SU-DHL-6 (cell line): ENCODE data around the gene ZNF276.
"Not testable (repeated sequence)": the region's sequence is repeated elsewhere in the genome, so short reads cannot be mapped to it uniquely, and the experiment has no call there.

Experiments
- H2AFZ ChIP-seq: fragments of 200-600 bp; sonication (generic); 2 replicates; pipeline ENCODE4 v1.6.1; 2014; ENCODE audit warnings: low read depth, mild to moderate bottlenecking, moderate library complexity, mixed read lengths, antibody characterized with exemption, low read length; ENCODE audit not compliant: severe bottlenecking
- H3F3A ChIP-seq: fragments of 200-600 bp; shearing (Covaris generic); 2 replicates; pipeline ENCODE4 v1.6.0; 2016; ENCODE audit warnings: antibody characterized with exemption, mild to moderate bottlenecking; ENCODE audit not compliant: insufficient read depth
- H3K27ac ChIP-seq: fragments of 200-600 bp; sonication (generic); 2 replicates; pipeline ENCODE4 v1.5.1; 2016; ENCODE audit warnings: low read depth, mild to moderate bottlenecking, low read length, moderate library complexity, mixed read lengths
- H3K27me3 ChIP-seq: fragments of 200-600 bp; sonication (generic), shearing (Covaris generic); 2 replicates; pipeline ENCODE4 v1.6.0; 2014; ENCODE audit warnings: mild to moderate bottlenecking, low read length
- H3K36me3 ChIP-seq: fragments of 200-600 bp; sonication (generic); 2 replicates; pipeline ENCODE4 v1.6.1; 2014; ENCODE audit warnings: mild to moderate bottlenecking, low read length, mixed read lengths
- H3K4me2 ChIP-seq: fragments of 300-600, 200-600 bp; shearing (Covaris generic), sonication (generic); 2 replicates; pipeline ENCODE4 v1.6.0; 2014; ENCODE audit warnings: low read length, low read depth, mild to moderate bottlenecking; ENCODE audit not compliant: poor library complexity, severe bottlenecking
- H3K4me3 ChIP-seq: fragments of 200-600 bp; sonication (generic); 2 replicates; pipeline ENCODE4 v1.5.1; 2014; ENCODE audit warnings: antibody characterized with exemption, low read length, mild to moderate bottlenecking, mixed read lengths; ENCODE audit not compliant: insufficient read depth, poor library complexity, severe bottlenecking
- H3K79me2 ChIP-seq: fragments of 200-600 bp; sonication (generic); 2 replicates; pipeline ENCODE4 v1.6.1; 2014; ENCODE audit warnings: mild to moderate bottlenecking, low read length, moderate library complexity; ENCODE audit not compliant: insufficient read depth
- H3K9ac ChIP-seq: fragments of 200-600 bp; sonication (generic); 2 replicates; pipeline ENCODE4 v1.7.0; 2014; ENCODE audit warnings: mild to moderate bottlenecking, low read length
- H3K9me2 ChIP-seq: fragments of 200-600 bp; sonication (generic); replicated peaks from 2 replicates; pipeline ENCODE4 v1.6.1; 2014; ENCODE audit warnings: low read length; ENCODE audit not compliant: insufficient read depth
- H3K9me3 ChIP-seq: fragments of 200-600 bp; sonication (generic); 2 replicates; pipeline ENCODE4 v1.6.1; 2014; ENCODE audit warnings: low read length, mixed read lengths; ENCODE audit not compliant: insufficient read depth
- H4K20me1 ChIP-seq: fragments of 200-600 bp; sonication (generic); 2 replicates; pipeline ENCODE4 v1.6.1; 2014; ENCODE audit warnings: low read depth, mild to moderate bottlenecking, antibody characterized with exemption, low read length, moderate library complexity, mixed read lengths
- EZH2phosphoT487 ChIP-seq: fragments of 200-600 bp; sonication (generic), shearing (Covaris generic); conservative IDR thresholded peaks from 2 replicates; pipeline ENCODE4 v1.6.1; 2018; ENCODE audit warnings: mild to moderate bottlenecking, antibody characterized with exemption, low read length, moderate library complexity, mixed read lengths
- TF ChIP-seq, protein P1 (sequence below): fragments of 200-600 bp; sonication (generic); IDR thresholded peaks from one replicate; pipeline ENCODE4 v1.5.1; 2017; ENCODE audit warnings: antibody characterized with exemption, mild to moderate bottlenecking, low read length, moderate library complexity; ENCODE audit not compliant: insufficient read depth, poor library complexity, severe bottlenecking

ZNF276 gene

GRCh38 chr16:89765292-89765830, 44.0 kb downstream of the ZNF276 start:
- H3K79me2 ChIP-seq = peaks cover 3% of the 10 kb centered on the region; the same call in 1 of the 2 replicates

DNA sequence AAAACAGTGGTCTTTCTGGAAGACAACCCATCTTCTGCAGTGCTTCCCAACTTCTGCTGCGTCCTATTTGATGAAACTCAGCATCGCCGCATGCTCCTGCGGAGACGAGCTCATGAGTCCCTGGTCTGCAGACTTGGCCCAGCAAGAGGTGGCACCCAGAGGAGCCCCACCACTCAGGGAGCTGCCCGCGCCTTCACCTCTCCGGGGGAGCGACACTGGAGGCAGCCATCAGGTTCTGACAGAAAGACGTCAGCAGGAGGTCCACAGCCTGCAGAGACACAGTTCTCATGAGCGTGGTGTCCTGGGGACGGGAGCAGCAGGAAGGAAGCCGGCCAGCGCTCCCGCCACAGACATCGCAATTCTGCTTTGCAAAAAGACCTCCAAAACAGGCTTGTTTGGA, 49.0 kb downstream of the ZNF276 start:
- H3K36me3 ChIP-seq = peaks cover 26% of the 10 kb centered on the region; the same call in 1 of the 2 replicates
- no peaks in the 10 kb centered on the region for H3K9me2 ChIP-seq
- H3K9me3 ChIP-seq = no peaks in the 10 kb centered on the region
- no peak overlapping the region for H3K9ac ChIP-seq
- no peaks in the 10 kb centered on the region for H3K27me3 ChIP-seq
- no peaks in the 10 kb centered on the region for H3F3A ChIP-seq
- TF ChIP-seq, protein P1, sequence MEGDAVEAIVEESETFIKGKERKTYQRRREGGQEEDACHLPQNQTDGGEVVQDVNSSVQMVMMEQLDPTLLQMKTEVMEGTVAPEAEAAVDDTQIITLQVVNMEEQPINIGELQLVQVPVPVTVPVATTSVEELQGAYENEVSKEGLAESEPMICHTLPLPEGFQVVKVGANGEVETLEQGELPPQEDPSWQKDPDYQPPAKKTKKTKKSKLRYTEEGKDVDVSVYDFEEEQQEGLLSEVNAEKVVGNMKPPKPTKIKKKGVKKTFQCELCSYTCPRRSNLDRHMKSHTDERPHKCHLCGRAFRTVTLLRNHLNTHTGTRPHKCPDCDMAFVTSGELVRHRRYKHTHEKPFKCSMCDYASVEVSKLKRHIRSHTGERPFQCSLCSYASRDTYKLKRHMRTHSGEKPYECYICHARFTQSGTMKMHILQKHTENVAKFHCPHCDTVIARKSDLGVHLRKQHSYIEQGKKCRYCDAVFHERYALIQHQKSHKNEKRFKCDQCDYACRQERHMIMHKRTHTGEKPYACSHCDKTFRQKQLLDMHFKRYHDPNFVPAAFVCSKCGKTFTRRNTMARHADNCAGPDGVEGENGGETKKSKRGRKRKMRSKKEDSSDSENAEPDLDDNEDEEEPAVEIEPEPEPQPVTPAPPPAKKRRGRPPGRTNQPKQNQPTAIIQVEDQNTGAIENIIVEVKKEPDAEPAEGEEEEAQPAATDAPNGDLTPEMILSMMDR = no peak
- TF ChIP-seq EZH2phosphoT487 = no peak
- no peaks in the 10 kb centered on the region for H4K20me1 ChIP-seq
- H3K79me2 ChIP-seq = no peaks in the 10 kb centered on the region
- H3K4me3 ChIP-seq = no peak overlapping the region
- no peak overlapping the region for H3K27ac ChIP-seq
- H3K4me2 ChIP-seq = no peak overlapping the region
- no peak overlapping the region for H2AFZ ChIP-seq

More at GRCh38 chr16:89765292-89765830, 44.0 kb downstream of the ZNF276 start:
- Histone ChIP-seq H3K27me3 (no peaks in the 10 kb centered on the region), H3K9me3 (no peaks in the 10 kb centered on the region), H3K4me2 (peak overlapping the region; percentile 3), H3F3A (no peaks in the 10 kb centered on the region), H3K4me3 (no peak overlapping the region), H4K20me1 (no peaks in the 10 kb centered on the region; the same call in 1 of the 2 replicates), H2AFZ (no peak overlapping the region), H3K27ac (peak overlapping the region; percentile 65), H3K36me3 (peaks cover 28% of the 10 kb centered on the region), H3K9ac (peak overlapping the region; percentile 24; the same call in 1 of the 2 replicates), H3K9me2 (no peaks in the 10 kb centered on the region)
- no peak for TF ChIP-seq EZH2phosphoT487
- TF ChIP-seq, protein P1 = no peak

- Histone ChIP-seq H3K9me3 (no peaks in the 10 kb centered on the region), H3K9me2 (no peaks in the 10 kb centered on the region), H3F3A (no peaks in the 10 kb centered on the region), H3K9ac (no peak overlapping the region), H3K27ac (no peak overlapping the region), H4K20me1 (no peaks in the 10 kb centered on the region), H3K4me3 (no peak overlapping the region), H3K79me2 (no peaks in the 10 kb centered on the region), H3K4me2 (no peak overlapping the region), H3K36me3 (peaks cover 32% of the 10 kb centered on the region; the same call in 1 of the 2 replicates), H3K27me3 (no peaks in the 10 kb centered on the region), H2AFZ (no peak overlapping the region)
- no peak for TF ChIP-seq EZH2phosphoT487
- TF ChIP-seq, protein P1 = no peak
Measured at GRCh38 chr16:89775223-89775622, 53.9 kb downstream of the ZNF276 start.

GRCh38 chr16:89778211-89778610, 56.9 kb downstream of the ZNF276 start:
- H3K4me3 ChIP-seq, H3K27me3 ChIP-seq, H3K9me3 ChIP-seq, H3K9ac ChIP-seq, H3K9me2 ChIP-seq, H2AFZ ChIP-seq, H3K79me2 ChIP-seq, H3K27ac ChIP-seq, H4K20me1 ChIP-seq, H3F3A ChIP-seq, H3K4me2 ChIP-seq: not testable (repeated sequence)
- H3K36me3 ChIP-seq = peaks cover 18% of the 10 kb centered on the region; the same call in 1 of the 2 replicates
